Heart left ventricle (tissue), 16 donors: ENCODE measurements around the gene RNF31. TPM values are rescaled to one million over a fixed set of nuclear protein-coding genes. Genes with fewer than 3 reads are reported as not detected.

ENCODE experiments used
- ATAC-seq, 4 donors: fragments of 200-7000 bp; cut with Tn5 transposase; one replicate each; pipeline ENCODE4 v1.9.1; 2020 to 2022; ENCODE audit warnings: moderate library complexity in 4 of 4, mild to moderate bottlenecking in 3 of 4, moderate number of reproducible peaks in 1 of 4
- DNase-seq, 5 donors: peaks; one replicate each; pipeline ENCODE4 v3.0.0-alpha.2; 2020
- H3K27ac ChIP-seq, 12 donors: fragments of 200-600 bp; sonication (generic) in 4 of 12; one replicate each; pipeline versions ENCODE4 v1.5.0 to v1.8.0; 2016 to 2022; ENCODE audit warnings: mild to moderate bottlenecking in 2 of 12
- H3K27me3 ChIP-seq, 9 donors: fragments of 200-600 bp; sonication (generic) in 2 of 9; one replicate each; pipeline versions ENCODE4 v1.5.1 to v1.8.0; 2016 to 2022; ENCODE audit warnings: mild to moderate bottlenecking in 3 of 9
- H3K36me3 ChIP-seq, 9 donors: fragments of 200-600 bp; sonication (generic) in 2 of 9; one replicate each; pipeline versions ENCODE4 v1.5.0 to v1.8.0; 2018 to 2022; ENCODE audit warnings: mild to moderate bottlenecking in 2 of 9
- H3K4me1 ChIP-seq, 12 donors: fragments of 200-600 bp; sonication (generic) in 4 of 12; one replicate each; pipeline versions ENCODE4 v1.5.0 to v1.8.0; 2016 to 2022; ENCODE audit warnings: mild to moderate bottlenecking in 3 of 12
- H3K4me3 ChIP-seq, 12 donors: fragments of 200-600 bp; sonication (generic) in 4 of 12; one replicate each; pipeline versions ENCODE4 v1.5.0 to v1.8.0; 2017 to 2022; ENCODE audit warnings: mild to moderate bottlenecking in 9 of 12, moderate library complexity in 4 of 12
- H3K9me3 ChIP-seq, 12 donors: fragments of 200-600 bp; sonication (generic) in 4 of 12; one replicate each; pipeline versions ENCODE4 v1.5.0 to v1.8.0; 2016 to 2022; ENCODE audit warnings: mild to moderate bottlenecking in 1 of 12
- POLR2A ChIP-seq, 2 donors: fragments of 450-650 bp; IDR thresholded peaks; one replicate each; pipeline ENCODE4 v1.6.1; 2017; ENCODE audit warnings: antibody characterized with exemption in 2 of 2, mild to moderate bottlenecking in 2 of 2, moderate library complexity in 2 of 2
- WGBS, 4 donors: extraction: QIAGEN DNeasy Blood & Tissue Kit in 2 of 4; methylation state at CpG; one replicate each; pipeline versions ENCODE4 v1.1.5 to v1.1.7; 2013 to 2018; 5-methylcytosine and 5-hydroxymethylcytosine counted together
- intact Hi-C, 10 donors: fragments of 100-400 bp; cut with DNase I; formaldehyde crosslinking; loops; one replicate each; pipeline versions ENCODE4 v1.11.1 to v1.14.2; 2022
- polyA plus RNA-seq, 2 donors: library from polyadenylated mRNA; stranded (reverse); fragments of 200-250 nt; gene quantifications; one replicate each; pipeline ENCODE4 v1.2.3, GENCODE V29; 2013
- total RNA-seq, 9 donors: library from RNA; depleted of rRNA in 2 of 9; stranded (reverse); fragments of >200 nt in 2 of 9; fragmentation: NEBNext Ultra II Directional in 3 of 9; extraction: Animal tissue kit (Norgen Biotek cat#: 25700) in 3 of 9; gene quantifications; one replicate each; pipeline versions ENCODE4 v1.1.0 to v1.2.4, GENCODE V29; 2016 to 2023
- TF ChIP-seq, protein P1 (sequence below), 12 donors: fragments of 200-600 bp; sonication (generic) in 4 of 12; IDR thresholded peaks; one replicate each; pipeline versions ENCODE4 v1.5.0 to v1.8.0; 2018 to 2022; ENCODE audit warnings: antibody characterized with exemption in 12 of 12, mild to moderate bottlenecking in 5 of 12
- donor health status: ischemic (EF 13 %, LVEDD 7.1; RV severe dilation, severe dysfunction).
- donor health status: healthy with polysubstance abuse.
- donor health status: DM: no; HTN: yes; CAD: no.
- donor health status: DM: no; HTN: no; CAD: no.
- donor health status: ischemic (EF 25% LVEDD 6.9; RV normal size, moderate dysfunction).
- donor health status: ischemic (EF 25% LVEDD 5.7; RV mildly dilated, moderate dysfunction).
- donor health status: healthy.
- donor health status: DM: yes; HTN: yes; CAD: no.
- donor health status: ischemic (EF 35%, LVEDD 5.7; RV mildly dilated, moderate dysfunction).
- donor health status: nonischemic (EF 11% LVEDD 7.7; RV severe dilation, severe dysfunction).
- donor health status: DM: yes; HTN: yes; CAD: no.
- donor health status: PGD.
- donor health status: ischemic (EF 29% LVEDD 5.4; RV normal size, mild dysfunction).
- donor health status: nonischemic (EF 23%, LVEDD 6.1; RV moderate dilation, normal function).

RNF31 gene
- total and polyA plus RNA-seq, 11 donors, result 31.6 to 54.2 (median 36.6) TPM

DNA sequence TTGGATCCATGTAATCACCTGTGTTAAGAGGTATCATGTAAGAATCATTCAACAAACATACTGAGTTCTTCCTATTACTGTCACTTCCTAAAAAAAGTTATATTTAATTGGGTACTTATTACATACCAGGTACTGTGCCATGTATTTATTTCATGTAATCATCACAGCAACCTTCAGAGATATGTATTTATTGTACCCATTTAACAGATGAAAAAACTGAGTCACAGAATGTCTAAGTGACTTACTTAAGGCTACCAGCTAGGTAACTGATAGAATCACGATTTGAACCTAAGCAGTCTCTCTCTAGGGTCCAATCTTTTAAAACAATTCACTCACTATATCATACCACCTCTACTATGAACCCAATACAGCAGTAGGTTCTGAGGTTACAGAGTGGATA lies 2.8 kb upstream of the RNF31 start:
- H3K4me3 ChIP-seq, result peak overlapping the region in 1 of 12 donors; percentile 10
- H3K27me3 ChIP-seq, result no peaks in the 10 kb centered on the region
- DNase-seq (no peak), ATAC-seq (no peak)
- peak overlapping the region in 2 of 12 donors; percentile 12 to 15 for H3K27ac ChIP-seq
- H3K36me3 ChIP-seq, result peaks cover 0 to 41% (median 22%) of the 10 kb centered on the region in 9 donors
- intact Hi-C loops, result loop anchor here in 2 of 10 donors (5.0 kb wide), 2 partner anchors 37 to 88 kb away; partner anchors contain the start of genes GMPR2 (in 1 of the 2) and NEDD8 (in 1 of the 2)
- WGBS, 4 donors, result 91 to 100% (median 93%) methylated on average over 1 of the region's 1 CpG
- peaks cover 9 to 74% (median 40%) of the 10 kb centered on the region in 12 donors for H3K4me1 ChIP-seq
- TF ChIP-seq, protein P1, sequence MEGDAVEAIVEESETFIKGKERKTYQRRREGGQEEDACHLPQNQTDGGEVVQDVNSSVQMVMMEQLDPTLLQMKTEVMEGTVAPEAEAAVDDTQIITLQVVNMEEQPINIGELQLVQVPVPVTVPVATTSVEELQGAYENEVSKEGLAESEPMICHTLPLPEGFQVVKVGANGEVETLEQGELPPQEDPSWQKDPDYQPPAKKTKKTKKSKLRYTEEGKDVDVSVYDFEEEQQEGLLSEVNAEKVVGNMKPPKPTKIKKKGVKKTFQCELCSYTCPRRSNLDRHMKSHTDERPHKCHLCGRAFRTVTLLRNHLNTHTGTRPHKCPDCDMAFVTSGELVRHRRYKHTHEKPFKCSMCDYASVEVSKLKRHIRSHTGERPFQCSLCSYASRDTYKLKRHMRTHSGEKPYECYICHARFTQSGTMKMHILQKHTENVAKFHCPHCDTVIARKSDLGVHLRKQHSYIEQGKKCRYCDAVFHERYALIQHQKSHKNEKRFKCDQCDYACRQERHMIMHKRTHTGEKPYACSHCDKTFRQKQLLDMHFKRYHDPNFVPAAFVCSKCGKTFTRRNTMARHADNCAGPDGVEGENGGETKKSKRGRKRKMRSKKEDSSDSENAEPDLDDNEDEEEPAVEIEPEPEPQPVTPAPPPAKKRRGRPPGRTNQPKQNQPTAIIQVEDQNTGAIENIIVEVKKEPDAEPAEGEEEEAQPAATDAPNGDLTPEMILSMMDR (IDR thresholded peaks at IDR 0.05), result no peak
- no peak for TF ChIP-seq POLR2A (IDR thresholded peaks at IDR 0.05)
- no peaks in the 10 kb centered on the region for H3K9me3 ChIP-seq

DNA sequence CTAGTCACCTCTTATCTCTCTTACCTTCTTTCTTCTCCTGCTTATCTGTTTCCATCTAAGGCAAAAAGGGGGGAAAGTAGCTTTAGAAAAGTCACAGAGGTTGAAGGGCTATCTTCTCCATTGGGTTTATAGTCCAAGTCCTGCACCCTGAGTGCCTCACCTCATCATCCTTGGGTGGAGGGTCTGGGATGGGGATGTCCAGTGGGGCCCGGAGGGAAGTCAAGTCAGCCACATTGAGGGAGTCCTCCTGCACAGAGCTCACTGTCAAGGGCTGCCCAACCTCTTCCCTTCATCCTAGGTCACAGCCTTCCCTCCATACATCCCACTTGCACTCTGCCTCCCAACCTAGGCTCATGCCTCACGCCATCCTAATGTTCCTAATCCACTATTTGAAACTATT lies 2.1 kb upstream of the RNF31 start:
- 94 to 97% (median 96%) methylated on average over 2 of the region's 2 CpGs for WGBS, 4 donors
- Histone ChIP-seq H3K27me3 (no peaks in the 10 kb centered on the region), H3K4me3 (peak overlapping the region in 5 of 12 donors; percentile 79 to 94 (median 83)), H3K9me3 (no peaks in the 10 kb centered on the region), H3K27ac (peak overlapping the region in 7 of 12 donors; percentile 92 to 97 (median 96)), H3K36me3 (peaks cover 0 to 43% (median 26%) of the 10 kb centered on the region in 9 donors), H3K4me1 (peaks cover 6 to 67% (median 33%) of the 10 kb centered on the region in 12 donors)
- intact Hi-C loops, result loop anchor here in 1 of 10 donors (5.0 kb wide), 1 partner anchor 33 kb away; the partner anchor contains the start of genes DCAF11 and NRL
- DNase-seq (peak in 1 of 5 donors; percentile 26), ATAC-seq (no peak)
- TF ChIP-seq POLR2A (IDR thresholded peaks at IDR 0.05), result no peak
- TF ChIP-seq, protein P1 (IDR thresholded peaks at IDR 0.05), result no peak

DNA sequence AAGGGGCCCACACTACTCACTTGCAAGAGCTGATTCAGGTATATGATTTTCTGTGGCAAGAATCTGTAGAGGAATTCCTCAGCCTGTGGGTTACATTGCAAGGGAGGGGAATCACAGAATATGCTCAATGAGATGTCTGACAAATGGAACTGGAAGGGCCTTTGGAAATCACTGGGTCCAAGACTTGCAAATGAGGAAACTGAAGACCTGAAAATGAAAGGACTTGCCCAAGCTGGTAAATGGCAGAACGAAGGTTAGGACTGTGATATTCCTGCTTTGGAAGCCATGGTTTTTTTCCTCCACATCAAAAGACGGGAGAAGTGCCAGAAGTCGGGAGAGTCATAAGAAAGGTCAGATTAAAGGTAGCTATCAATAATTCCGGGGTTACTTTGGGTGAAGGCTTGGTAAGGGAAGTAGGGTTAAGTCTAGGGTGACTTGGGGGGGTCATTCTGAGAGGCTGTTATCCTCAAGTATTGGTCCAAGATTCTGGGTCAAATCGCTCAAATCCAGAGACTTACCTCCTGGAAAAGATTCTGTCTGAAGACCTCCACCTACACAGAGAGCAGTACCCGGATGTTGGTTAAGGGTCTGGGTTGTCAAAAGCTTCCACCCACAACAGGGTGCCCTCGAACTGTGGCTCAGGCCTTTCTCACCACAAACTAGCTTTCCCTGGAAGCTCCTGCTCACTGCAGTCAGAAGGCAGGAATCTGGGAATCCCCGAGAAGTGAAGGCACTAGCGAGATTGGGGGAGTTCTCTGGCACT lies 1.4 kb upstream of the RNF31 start:
- DNase-seq (no peak), ATAC-seq (no peak)
- intact Hi-C loops, result loop anchor here in 2 of 10 donors (1.0 to 5.0 kb wide), 2 partner anchors 32 to 34 kb away; partner anchors contain the start of genes DCAF11 (in 2 of the 2) and NRL (in 2 of the 2)
- H3K27ac ChIP-seq, result peak overlapping the region; percentile 49 to 97 (median 94)
- peak overlapping the region; percentile 57 to 94 (median 84) for H3K4me3 ChIP-seq
- peaks cover 6 to 60% (median 29%) of the 10 kb centered on the region in 12 donors for H3K4me1 ChIP-seq
- no peaks in the 10 kb centered on the region for H3K27me3 ChIP-seq
- peaks cover 0 to 50% (median 32%) of the 10 kb centered on the region in 9 donors for H3K36me3 ChIP-seq
- no peaks in the 10 kb centered on the region for H3K9me3 ChIP-seq
- WGBS, 4 donors, result 12 to 22% (median 14%) methylated on average over 7 to 9 of the region's 9 CpGs
- TF ChIP-seq POLR2A (IDR thresholded peaks at IDR 0.05), result no peak
- TF ChIP-seq, protein P1 (IDR thresholded peaks at IDR 0.05), result no peak

DNA sequence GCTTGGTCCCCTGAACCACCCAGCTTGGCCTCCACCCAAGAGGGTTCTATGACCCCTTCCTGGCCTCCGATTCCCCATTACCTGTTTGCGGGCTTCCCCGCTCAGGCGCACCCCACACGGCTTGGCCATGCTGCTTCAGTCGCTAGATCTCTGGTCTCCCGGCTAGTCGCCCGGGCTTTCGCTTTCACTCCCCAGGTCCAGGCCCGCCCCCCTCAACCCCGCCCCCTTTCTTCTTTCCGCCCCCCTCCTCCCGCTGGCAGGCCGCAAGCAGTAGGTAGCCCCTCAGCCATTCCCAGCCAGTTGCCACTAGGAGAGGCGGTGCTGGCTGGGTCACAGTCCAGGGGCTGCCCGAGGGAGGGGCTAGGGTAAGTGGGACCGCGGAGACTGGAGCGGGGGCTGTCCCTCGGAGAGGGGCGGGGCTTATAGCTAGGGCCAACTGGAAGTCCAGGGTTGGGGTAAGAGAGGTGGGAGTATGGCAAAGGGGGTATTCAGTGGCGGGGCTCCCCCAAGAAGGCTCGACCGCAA lies 783 bp upstream of the RNF31 start, which contains the start of gene PSME2:
PSME2 (minus strand) TSS at position 158 of the 525 bp plus-strand sequence; CDS start at position 129, 29 bp downstream.
- intact Hi-C loops, result loop anchor here in 2 of 10 donors (1.0 to 5.0 kb wide), 2 partner anchors 32 to 34 kb away; partner anchors contain the start of genes DCAF11 (in 2 of the 2) and NRL (in 2 of the 2)
- peak in 1 of 2 donors; percentile 49 for TF ChIP-seq POLR2A (IDR thresholded peaks at IDR 0.05)
- TF ChIP-seq, protein P1 (IDR thresholded peaks at IDR 0.05), result peak in 2 of 12 donors; percentile 5 to 9
- ATAC-seq, result peak; percentile 84 to 91 (median 88)
- H3K27ac ChIP-seq, result peak within 1 kb of the TSS; percentile 49 to 97 (median 94)
- DNase-seq, result peak; percentile 95 to 99 (median 96)
- peaks cover 6 to 57% (median 29%) of the 10 kb centered on the region in 12 donors for H3K4me1 ChIP-seq
- 0 to 1% (median 0%) methylated on average over 24 to 25 of the region's 25 CpGs for WGBS, 4 donors
- H3K9me3 ChIP-seq, result no peaks in the 10 kb centered on the region
- no peaks in the 10 kb centered on the region for H3K27me3 ChIP-seq
- H3K36me3 ChIP-seq, result peaks cover 0 to 56% (median 39%) of the 10 kb centered on the region in 9 donors
- peak within 1 kb of the TSS; percentile 57 to 94 (median 84) for H3K4me3 ChIP-seq
